ENCODE measurements around the gene NECTIN4. TPM values are rescaled to one million over a fixed set of nuclear protein-coding genes. Genes with fewer than 3 reads are reported as not detected.
A peak's percentile ranks its signal among the peaks of the same experiment; 100 is the strongest.

The NECTIN4 gene
- total and polyA plus RNA-seq, 2 of the 13 experiments (the other 11 are each of a cell fraction or from before 2014, with no cell fraction given), result 5.9 to 12.4 TPM

DNA sequence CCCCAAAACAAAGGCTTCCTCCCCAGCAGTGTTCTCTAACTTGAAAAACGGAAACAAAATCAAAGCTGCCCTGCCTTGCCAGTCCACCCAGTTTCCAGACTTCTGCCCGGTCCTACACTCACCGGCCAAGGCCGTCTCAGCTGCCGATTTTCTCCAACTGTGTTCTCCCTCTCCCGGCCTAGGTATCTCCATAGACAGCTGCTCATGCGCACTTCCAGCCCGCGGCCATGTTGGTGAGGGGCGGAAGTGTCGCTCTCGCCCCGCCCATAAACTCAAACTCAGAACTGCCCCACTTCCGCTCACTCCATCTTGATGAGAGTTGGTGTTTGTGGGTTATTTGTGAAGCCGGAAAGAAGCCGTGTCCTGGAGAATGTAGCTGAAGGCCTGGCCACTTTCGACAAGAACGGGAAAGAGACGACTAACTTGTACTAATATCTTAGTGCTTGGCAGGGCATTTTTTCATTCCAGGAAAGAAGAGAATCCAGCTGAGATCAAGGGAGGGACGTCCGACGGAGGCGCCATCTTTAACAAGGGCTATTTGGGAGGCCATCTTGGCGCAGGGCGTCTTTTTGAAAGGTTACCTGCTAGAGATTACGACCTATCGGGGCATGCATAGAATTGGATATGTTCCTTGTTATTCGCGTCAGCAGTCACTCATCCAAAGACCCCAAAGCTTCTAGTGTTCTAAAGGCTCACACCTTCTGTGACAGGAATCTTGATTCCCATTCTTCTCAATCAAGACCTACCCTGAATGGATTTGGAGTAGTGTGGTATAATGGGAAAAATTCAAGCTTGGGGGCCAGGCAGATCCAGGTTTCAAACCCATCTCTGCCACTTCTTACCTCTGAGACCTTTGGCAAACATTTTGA is 43.4 kb downstream of the NECTIN4 start, which contains the start of gene USF1 (continued):
- TF ChIP-seq SRSF9 (IDR thresholded peaks at IDR 0.05; ENCODE audit: borderline replicate concordance, insufficient read depth, low read depth, low read length, poor library complexity, severe bottlenecking) (no peak), RCOR2 (CRISPR knock-in tag; IDR thresholded peaks at IDR 0.05) (no peak; the same call in 1 of the 2 replicates), MIER3 (CRISPR knock-in tag; IDR thresholded peaks at IDR 0.05; ENCODE audit: borderline replicate concordance) (no peak), HNRNPLL (IDR thresholded peaks at IDR 0.05; ENCODE audit: low read depth, low read length, poor library complexity, severe bottlenecking) (no peak), ZNF180 (CRISPR knock-in tag; IDR thresholded peaks at IDR 0.05; ENCODE audit: borderline replicate concordance, low read depth) (no peak), TCF12 (IDR thresholded peaks at IDR 0.05) (no peak), TCF12 (CRISPR knock-in tag; IDR thresholded peaks at IDR 0.05) (no peak), LCORL (IDR thresholded peaks at IDR 0.05) (peak; percentile 93), LCORL (CRISPR knock-in tag; IDR thresholded peaks at IDR 0.05) (no peak), ZNF772 (CRISPR knock-in tag; IDR thresholded peaks at IDR 0.05) (peak; percentile 93; the same call in 1 of the 2 replicates), KLF11 (CRISPR knock-in tag; IDR thresholded peaks at IDR 0.05) (no peak), DMAP1 (CRISPR knock-in tag; IDR thresholded peaks at IDR 0.05) (peak; percentile 45), ZFP36L2 (CRISPR knock-in tag; IDR thresholded peaks at IDR 0.05) (no peak), ZNF788 (CRISPR knock-in tag; IDR thresholded peaks at IDR 0.05; ENCODE audit: borderline replicate concordance) (peak; percentile 91)
- TF ChIP-seq, protein P1, sequence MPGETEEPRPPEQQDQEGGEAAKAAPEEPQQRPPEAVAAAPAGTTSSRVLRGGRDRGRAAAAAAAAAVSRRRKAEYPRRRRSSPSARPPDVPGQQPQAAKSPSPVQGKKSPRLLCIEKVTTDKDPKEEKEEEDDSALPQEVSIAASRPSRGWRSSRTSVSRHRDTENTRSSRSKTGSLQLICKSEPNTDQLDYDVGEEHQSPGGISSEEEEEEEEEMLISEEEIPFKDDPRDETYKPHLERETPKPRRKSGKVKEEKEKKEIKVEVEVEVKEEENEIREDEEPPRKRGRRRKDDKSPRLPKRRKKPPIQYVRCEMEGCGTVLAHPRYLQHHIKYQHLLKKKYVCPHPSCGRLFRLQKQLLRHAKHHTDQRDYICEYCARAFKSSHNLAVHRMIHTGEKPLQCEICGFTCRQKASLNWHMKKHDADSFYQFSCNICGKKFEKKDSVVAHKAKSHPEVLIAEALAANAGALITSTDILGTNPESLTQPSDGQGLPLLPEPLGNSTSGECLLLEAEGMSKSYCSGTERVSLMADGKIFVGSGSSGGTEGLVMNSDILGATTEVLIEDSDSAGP (CRISPR knock-in tag; IDR thresholded peaks at IDR 0.05; ENCODE audit: borderline replicate concordance), result peak; percentile 75; the same call in 1 of the 2 replicates
- TF ChIP-seq, protein P2, sequence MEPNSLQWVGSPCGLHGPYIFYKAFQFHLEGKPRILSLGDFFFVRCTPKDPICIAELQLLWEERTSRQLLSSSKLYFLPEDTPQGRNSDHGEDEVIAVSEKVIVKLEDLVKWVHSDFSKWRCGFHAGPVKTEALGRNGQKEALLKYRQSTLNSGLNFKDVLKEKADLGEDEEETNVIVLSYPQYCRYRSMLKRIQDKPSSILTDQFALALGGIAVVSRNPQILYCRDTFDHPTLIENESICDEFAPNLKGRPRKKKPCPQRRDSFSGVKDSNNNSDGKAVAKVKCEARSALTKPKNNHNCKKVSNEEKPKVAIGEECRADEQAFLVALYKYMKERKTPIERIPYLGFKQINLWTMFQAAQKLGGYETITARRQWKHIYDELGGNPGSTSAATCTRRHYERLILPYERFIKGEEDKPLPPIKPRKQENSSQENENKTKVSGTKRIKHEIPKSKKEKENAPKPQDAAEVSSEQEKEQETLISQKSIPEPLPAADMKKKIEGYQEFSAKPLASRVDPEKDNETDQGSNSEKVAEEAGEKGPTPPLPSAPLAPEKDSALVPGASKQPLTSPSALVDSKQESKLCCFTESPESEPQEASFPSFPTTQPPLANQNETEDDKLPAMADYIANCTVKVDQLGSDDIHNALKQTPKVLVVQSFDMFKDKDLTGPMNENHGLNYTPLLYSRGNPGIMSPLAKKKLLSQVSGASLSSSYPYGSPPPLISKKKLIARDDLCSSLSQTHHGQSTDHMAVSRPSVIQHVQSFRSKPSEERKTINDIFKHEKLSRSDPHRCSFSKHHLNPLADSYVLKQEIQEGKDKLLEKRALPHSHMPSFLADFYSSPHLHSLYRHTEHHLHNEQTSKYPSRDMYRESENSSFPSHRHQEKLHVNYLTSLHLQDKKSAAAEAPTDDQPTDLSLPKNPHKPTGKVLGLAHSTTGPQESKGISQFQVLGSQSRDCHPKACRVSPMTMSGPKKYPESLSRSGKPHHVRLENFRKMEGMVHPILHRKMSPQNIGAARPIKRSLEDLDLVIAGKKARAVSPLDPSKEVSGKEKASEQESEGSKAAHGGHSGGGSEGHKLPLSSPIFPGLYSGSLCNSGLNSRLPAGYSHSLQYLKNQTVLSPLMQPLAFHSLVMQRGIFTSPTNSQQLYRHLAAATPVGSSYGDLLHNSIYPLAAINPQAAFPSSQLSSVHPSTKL (CRISPR knock-in tag; IDR thresholded peaks at IDR 0.05), result no peak; the same call in 1 of the 2 replicates
- TF ChIP-seq, protein P3, sequence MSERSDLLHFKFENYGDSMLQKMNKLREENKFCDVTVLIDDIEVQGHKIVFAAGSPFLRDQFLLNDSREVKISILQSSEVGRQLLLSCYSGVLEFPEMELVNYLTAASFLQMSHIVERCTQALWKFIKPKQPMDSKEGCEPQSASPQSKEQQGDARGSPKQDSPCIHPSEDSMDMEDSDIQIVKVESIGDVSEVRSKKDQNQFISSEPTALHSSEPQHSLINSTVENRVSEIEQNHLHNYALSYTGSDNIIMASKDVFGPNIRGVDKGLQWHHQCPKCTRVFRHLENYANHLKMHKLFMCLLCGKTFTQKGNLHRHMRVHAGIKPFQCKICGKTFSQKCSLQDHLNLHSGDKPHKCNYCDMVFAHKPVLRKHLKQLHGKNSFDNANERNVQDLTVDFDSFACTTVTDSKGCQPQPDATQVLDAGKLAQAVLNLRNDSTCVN (CRISPR knock-in tag; IDR thresholded peaks at IDR 0.05; ENCODE audit: borderline replicate concordance), result no peak
- TF ChIP-seq, protein P4, sequence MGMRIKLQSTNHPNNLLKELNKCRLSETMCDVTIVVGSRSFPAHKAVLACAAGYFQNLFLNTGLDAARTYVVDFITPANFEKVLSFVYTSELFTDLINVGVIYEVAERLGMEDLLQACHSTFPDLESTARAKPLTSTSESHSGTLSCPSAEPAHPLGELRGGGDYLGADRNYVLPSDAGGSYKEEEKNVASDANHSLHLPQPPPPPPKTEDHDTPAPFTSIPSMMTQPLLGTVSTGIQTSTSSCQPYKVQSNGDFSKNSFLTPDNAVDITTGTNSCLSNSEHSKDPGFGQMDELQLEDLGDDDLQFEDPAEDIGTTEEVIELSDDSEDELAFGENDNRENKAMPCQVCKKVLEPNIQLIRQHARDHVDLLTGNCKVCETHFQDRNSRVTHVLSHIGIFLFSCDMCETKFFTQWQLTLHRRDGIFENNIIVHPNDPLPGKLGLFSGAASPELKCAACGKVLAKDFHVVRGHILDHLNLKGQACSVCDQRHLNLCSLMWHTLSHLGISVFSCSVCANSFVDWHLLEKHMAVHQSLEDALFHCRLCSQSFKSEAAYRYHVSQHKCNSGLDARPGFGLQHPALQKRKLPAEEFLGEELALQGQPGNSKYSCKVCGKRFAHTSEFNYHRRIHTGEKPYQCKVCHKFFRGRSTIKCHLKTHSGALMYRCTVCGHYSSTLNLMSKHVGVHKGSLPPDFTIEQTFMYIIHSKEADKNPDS (CRISPR knock-in tag; IDR thresholded peaks at IDR 0.05), result no peak
- TF ChIP-seq, protein P5, sequence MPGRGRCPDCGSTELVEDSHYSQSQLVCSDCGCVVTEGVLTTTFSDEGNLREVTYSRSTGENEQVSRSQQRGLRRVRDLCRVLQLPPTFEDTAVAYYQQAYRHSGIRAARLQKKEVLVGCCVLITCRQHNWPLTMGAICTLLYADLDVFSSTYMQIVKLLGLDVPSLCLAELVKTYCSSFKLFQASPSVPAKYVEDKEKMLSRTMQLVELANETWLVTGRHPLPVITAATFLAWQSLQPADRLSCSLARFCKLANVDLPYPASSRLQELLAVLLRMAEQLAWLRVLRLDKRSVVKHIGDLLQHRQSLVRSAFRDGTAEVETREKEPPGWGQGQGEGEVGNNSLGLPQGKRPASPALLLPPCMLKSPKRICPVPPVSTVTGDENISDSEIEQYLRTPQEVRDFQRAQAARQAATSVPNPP (CRISPR knock-in tag; IDR thresholded peaks at IDR 0.05), result no peak

Data from HepG2 (cell line).